Measurements from ENCODE around the gene GCK. TPM values are rescaled to one million over a fixed set of nuclear protein-coding genes. Genes with fewer than 3 reads are reported as not detected.
"Not testable (repeated sequence)": the region's sequence is repeated elsewhere in the genome, so short reads cannot be mapped to it uniquely, and the experiment has no call there.

Gene GCK
- polyA plus RNA-seq, 1 donor = 5.0 TPM

DNA sequence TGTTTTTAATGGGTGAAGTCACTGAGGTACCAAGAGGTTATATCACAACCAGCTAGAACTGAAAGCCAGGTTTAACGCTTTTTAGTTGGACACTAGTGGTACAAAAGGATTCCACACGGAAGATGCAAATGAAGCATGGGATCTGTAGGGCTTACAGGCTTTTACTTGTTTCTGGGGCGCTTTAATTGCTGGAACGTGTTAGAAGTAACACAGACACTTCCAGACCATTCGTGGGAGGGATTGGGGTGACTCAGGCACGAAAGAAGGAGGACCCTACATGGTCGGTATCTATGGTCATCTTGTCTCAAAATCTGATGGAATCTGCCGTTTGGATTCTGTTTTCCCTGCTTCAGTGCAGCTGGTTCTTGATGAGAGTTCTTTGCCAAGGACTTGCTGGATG lies 12.6 kb upstream of the GCK start:
- no peak for DNase-seq (ENCODE audit: low read depth)

DNA sequence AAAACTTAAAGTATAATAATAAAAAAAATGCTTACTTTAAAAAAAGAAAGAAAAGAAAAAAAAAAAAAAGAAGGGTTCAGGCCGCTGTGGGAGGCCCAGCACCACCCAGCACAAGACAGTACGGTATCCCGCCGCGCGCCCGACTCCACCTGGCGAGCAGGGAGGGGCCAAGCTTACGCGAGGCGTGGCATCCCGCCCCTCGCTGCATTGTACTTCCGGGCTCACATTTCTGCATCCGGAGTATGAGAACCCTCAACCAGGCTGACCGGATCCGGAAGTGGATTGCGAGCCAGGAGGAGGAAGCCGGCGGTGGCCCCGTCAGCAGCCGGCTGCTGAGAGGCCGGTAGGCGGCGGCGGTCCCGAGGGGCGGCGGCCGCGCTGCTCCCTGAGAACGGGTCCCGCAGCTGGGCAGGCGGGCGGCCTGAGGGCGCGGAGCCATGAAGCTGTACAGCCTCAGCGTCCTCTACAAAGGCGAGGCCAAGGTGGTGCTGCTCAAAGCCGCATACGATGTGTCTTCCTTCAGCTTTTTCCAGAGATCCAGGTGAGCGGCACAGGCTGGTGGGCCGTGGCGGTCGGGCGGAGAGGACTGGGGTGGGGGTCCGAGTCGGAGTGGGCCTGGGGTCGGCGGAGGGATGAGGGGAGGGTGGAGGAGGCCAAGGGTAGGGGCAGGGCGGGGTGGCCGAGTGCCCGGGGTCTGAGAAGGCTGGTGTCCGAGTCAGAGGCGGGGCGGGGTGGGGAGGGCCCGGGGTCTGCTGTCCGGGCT lies 11.6 kb upstream of the GCK start, which contains the start of gene YKT6:
Gene YKT6, plus strand, starts transcription at position 280 of the 763 bp plus-strand sequence. Its CDS starts 158 bp downstream, at position 438.
- peak; percentile 77 for DNase-seq (ENCODE audit: low read depth)

DNA sequence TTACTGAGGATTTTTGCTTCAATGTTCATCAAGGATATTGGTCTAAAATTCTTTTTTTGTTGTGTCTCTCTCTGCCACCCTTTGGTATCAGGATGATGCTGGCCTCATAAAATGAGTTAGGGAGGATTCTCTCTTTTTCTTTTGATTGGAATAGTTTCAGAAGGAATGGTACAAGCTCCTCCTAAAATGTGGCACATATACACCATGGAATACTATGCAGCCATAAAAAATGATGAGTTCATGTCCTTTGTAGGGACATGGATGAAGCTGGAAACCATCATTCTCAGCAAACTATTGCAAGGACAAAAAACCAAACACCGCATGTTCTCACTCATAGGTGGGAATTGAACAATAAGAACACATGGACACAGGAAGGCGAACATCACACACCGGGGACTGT lies 10.9 kb upstream of the GCK start:
- not testable (repeated sequence) for DNase-seq (ENCODE audit: low read depth)

DNA sequence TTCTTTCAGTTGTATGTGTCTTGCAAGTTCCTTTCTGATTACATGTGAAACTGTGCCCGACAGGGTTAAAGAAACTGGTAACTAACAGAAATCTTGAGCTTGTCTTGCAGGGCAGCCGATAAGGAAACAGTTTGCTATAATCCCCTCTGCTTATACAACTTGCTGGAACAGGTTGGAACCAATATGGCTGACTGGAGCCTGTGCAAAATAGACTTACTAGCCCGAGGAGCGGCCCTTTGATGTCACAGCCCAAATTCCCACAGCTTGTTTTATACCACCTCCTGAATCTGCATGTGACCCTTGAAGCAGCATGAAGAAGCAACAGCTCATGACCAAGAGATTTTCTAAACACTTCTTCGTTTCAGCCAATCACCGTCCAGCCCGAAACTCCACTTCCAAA lies 8.2 kb upstream of the GCK start:
- no peak for DNase-seq (ENCODE audit: low read depth)

DNA sequence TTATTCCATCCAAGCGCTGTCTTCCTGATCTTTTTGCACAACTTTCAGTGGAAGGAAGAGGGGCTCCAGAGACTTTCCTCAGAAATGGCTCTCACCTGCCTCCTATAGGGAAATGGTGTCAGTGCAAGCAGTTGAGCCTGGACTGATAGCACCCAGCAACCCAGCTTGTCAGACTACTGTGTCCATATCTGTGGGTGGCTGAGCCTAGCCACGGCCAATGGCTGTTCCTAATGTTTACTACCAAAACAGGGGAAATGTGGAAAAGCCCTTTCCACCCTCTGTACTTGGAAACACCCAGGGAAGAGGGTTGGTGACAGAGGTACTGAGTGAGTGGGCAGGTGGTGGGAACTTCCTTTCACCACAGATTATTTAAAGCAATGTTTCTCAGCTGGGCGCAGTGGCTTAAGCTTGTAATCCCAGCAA lies 7.2 kb upstream of the GCK start:
- no peak for DNase-seq (ENCODE audit: low read depth)

DNA sequence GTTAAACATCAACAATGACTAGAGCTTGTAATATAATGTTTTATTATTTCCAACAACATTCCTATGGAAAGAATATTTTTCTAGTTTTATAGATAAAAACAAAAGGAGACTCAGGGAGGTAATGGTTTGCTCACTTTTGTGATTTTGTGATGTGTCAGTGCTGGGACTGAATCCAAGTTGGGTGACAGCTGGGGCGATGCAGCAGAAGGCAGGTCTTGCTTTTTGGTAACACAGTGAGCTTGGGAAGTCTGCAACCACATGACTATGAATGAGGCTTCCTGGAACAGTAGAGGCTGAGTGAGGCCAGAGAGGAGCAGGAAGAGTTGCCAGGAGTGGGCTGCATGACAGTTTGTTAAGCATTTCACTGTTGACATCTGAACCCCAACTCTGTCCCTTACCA lies 6.7 kb upstream of the GCK start:
- DNase-seq (ENCODE audit: low read depth) = no peak

DNA sequence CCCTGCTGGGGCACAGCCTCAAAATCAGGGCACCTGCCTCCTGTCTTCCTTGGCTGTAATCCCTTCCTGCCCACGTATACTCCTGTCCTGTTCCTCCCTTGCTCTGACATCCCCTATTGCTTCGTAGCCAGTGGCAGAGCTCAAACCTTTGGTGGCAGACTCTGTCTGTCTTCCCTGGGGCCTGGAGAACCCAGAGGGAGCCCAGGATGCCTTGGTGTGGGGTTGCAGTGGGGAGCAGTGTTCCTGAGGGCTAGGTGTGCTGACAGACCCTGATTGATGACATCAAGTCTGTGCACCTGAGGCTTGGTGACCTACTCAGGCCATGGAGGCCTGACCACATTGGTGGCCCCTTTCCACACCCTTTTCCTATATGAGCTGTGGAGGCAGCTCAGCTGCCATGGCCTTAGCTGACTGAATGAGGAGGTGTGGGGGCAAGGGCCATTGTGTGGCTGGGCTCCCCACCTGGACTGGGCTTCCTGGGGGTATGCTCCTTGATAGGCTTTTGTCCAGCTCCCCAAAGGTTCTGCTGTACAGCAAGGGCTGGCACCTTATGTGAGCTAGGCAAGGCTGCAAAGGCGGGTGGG lies 5.4 kb upstream of the GCK start:
- DNase-seq (ENCODE audit: low read depth) = no peak

DNA sequence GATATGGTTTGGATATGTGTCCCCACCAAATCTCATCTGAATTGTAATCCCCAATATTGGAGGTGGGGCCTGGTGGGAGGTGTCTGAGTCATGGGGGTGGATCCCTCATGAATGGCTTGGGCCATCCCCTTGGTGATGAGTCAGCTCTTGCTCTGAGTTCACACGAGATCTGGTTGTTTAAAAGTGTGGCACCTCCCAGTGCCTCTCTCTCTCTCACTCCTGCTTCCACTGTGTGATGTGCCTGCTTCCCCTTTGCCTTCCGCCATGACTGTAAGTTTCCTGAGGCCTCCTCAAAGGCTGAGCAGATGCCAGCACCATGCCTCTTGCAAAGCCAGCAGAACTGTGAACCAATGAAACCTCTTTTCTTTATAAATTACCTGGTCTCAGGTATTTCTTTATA lies 4.8 kb upstream of the GCK start:
- DNase-seq (ENCODE audit: low read depth) = no peak

DNA sequence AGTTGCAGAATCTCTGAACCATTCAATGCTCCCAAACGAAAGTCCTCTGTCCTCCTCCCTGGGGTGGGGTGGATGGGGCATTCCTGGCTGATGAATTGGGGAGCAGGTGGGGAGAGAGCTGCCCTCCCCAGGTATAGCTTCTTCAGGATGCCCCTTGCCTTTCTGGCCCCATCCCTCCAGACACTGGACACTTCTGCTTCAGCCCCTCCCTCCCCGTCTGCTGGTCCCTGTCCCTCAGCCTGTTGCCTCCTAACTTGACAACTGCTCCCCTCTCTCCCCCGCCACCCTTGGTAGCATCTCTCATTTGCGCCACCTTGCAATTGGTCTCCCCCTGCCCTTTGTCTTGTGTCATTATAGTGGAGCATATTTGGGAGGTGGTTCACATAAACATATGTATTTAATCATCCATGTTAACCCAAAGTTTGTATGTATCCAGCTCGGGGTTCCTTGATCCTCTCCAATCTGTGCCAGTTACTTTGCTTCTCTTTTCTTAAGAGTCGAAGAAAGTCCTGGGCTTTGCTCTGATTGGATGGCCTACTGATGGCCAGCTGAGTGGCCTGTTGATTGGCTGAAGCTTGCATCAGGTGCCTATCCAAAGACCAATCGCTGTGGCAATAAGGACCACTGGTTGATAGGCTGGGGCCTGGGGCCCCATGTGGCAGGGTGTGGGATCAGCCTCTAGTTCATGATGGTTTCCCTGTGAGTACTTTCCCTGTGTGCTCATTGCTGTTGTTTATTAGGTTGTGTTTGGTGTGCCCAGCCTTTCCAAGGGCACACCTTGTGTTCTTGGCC lies 4.0 kb upstream of the GCK start:
- DNase-seq (ENCODE audit: low read depth) = no peak

DNA sequence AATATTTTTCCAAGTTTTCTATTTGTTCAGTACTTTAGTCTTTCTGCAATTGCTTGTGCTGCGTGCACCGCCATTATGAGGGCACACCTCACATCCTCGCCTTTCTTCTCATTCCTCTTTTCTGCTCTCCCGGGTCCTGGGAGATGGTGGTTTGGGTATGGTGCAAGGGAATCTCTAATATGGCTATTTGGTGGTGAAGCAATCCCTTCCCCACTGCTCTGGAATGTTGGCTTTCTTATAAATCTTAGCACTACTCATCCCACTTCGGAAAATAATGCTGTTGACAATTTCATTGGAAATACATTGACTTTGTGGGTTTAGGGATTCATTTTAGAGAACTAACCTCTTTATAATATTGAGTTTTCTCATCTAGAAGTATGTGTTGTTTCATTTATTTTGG lies 1.9 kb upstream of the GCK start:
- no peak for DNase-seq (ENCODE audit: low read depth)

DNA sequence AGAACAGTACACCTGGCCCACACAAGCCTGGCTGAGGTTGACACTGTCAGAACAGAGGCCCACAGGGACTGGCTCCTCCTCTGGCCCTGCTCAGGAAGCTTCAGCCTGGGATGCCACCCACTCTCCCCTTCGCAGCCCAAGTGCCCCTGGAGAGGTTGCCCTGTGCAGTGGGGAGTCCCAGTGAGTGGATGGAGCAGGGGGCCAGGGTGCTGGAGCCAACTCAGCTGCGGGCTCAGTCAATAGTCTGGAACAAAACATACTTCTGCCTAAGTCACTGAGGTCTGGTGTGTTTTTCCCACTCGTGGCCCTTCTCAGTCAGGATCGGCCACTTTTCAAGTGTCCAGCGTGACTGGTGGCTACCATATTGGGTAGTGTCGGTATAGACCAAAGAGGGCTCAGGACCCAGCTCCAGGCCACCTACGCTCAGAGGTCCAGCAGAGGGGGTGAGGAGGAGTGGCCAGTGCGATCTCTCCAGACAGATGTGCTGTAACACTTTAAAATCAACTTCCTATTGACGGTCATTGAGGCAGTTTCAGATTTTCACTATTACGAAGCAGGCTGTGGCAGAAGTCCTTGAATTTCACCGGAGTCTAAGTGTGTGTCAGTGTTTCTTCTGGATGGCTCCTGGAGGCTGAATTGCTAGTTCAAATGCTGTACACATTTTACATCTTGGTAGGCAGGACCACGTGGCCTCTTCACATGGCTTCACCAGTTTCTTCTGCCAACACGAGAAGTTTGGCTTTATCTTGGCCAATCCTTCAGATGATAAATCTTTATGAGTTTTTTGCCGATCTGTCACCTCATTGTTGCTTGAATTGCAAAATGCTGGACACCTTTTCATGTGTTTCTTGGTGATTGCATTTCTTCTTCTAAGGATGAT lies 994 bp upstream of the GCK start:
- DNase-seq (ENCODE audit: low read depth) = no peak

DNA sequence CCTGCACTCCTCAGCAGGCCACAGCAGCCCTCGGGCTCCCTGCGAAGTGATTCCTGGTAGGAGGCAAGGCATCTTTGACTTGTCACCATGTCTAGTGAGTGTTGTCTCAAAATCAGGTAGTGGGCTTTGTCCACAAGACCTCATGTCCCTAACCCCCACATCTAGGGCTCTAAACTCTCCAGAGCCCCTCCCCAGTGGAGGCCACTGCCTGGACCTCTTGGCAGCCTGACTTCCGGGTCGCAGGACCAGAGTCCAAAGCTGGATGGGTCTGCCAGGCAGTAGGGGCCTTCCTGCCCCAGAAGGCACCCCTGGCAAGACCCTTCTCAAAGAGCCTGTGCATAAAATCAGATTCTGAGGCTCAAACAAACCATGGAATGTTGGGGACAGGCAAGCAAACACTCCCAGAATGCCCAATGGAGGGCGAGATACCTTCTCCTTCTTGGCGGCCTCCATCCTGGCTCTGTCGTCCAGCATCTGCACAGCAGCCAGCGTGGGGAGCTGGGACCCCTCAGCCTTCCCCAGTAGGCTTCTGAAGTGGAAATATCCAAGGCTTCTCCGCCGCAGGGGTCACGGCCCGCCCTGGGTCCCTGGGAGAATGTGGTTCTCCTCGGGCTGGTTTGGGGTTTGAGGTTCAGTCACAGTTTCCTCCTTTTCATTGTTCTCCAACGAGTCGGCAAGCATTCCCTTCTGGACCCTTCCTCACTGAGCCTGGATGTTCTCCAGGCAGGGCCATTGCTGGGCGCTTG lies 586 bp downstream of the GCK start:
- no peak for DNase-seq (ENCODE audit: low read depth)

DNA sequence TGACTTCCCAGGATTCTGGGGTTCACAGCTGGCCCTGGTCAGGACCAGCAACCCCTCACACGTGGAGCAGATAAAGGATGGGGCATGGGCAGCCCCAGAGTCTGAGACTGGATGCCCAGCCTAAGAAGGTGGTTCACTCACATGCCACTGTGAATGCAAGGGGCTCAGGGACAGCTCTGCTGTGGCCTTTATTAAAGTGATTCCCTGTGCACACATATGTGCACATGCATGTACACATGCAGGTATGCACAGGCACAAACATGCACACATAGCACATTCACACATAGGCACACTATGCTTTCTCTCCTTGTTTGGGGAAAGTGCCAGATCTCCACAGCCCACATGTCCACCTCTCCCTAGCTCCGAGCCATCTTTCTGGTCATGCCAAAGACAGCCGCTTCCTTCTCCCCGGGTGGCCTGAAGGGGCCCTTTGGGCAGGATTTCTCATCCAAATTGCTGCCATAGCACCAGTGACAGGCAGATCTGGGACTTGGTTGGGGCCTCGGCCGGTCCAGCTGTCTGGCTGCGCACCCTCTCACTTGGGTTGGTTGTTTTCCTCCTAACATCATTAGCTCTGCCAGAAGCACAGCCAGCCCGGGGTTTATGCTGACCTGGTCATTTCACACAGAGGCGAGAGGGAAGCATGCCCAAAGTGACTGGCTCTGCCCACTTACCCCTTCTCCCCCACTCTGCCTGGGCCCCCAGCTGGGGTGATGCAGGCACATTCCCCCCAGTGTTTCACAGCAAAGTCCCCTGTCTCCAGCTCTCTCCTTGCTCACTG lies 1.4 kb downstream of the GCK start:
- DNase-seq (ENCODE audit: low read depth) = no peak

DNA sequence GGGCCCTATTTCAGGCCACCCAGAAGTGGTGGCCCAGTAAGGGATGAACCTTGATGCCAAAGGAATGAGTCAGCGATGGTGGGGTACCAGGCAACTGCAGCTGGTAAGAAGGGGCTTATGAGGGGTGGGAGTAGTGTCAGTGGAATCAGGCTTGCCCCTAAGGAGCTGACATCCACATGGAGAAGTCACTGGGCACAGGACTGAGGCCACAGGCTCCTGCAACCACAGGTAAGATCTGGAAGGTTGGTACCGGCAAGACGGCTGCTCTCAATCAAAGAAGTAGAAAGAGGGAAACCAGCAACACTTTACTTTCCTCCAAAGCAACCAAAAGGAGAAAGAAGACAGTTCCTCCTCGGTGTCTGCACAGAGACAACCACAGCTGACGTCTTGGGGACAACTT lies 2.5 kb downstream of the GCK start:
- DNase-seq (ENCODE audit: low read depth) = no peak

DNA sequence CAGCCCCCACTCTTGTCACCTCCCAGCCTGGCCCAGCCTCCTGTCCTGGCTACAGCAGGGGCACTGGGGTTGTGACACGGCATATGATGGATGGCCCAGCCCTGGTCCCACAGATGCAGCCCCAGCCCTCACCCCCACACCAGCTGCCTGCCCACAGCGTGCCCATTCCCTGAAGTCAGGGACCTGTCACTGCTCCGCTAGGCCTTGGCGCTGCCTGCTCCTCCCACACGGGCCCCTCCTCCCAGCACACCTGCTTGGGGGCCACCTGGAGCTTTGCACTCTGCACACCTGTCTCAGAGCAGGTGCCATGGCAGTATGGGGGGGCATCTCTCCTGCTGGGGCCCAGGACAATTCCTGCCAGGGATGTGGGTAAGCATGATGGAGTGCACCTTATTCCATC lies 3.5 kb downstream of the GCK start:
- DNase-seq (ENCODE audit: low read depth) = no peak

DNA sequence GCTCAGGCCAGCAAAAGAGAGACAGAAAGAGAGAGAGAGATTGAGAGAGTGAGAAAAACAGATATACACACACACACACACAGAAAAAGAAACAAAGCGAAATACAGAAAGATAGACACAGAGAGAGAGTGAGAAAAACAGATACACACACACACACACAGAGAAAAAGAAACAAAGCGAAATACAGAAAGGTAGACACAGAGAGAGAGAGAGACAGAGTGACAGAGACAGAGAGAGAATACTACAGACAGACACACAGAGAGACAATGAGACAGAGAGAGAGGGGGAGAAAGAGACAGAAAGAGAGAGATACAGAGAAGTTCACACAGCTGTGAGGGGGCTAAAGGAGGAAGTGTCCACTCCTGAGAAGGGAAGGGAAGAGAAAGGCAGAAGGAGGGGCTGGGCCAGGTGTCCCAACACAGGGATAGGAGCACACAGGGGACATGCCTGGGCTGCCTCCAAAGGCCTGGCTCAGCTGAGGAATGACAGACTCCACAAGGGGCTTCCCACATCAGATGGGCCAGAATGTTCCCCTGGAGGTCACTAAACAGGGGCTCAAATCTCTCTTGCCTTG lies 4.3 kb downstream of the GCK start:
- no peak for DNase-seq (ENCODE audit: low read depth)

DNA sequence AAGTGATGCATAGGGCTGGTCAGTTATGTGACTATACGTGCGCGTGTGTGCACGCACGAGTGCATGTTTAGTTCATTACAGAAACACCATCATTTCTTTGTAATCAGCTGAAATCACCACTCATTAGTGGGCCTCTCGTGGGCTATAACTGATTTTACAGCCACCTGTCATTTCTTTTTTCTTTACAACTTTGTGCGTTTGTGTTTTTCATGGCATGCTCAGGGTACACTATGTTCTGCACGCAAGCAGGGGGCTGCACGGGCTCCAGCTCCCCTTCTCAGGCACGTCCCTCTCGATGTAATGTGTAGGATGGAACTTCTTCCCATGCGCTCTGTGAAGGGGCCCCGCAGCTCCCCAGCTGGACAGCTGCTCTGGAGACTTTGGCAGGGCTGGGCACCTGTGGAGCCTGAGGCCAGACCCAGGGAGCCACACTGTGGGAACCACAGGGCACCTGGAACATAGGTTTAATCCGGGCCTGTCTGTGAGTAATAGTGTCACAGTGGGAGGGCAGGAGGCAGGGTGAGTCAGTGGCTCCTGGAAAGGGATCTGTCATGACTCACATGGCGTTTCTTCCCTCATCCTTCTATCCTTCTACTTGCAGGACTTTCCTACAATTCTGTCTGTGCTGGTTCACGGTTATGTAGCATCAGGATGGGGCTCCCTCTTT lies 4.9 kb downstream of the GCK start:
- no peak for DNase-seq (ENCODE audit: low read depth)

DNA sequence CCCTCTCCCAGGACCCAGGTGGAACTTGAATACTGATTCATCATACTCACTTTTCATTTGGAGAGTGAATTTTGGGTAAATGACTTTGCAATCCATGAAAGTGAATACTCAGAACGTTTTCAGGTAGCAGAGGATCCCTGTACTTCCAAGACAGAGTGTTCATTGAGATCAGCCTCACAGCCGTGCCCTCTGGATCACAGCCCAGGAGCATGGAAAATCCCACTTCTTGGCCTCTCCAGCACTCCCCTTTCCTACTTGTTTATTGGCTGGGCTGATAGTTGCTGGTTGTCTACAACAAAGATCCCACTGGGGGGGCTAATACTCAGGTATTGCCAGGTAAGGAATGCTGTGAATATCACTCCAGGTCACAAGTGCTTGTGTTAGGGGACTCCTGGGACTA lies 5.9 kb downstream of the GCK start:
- DNase-seq (ENCODE audit: low read depth) = no peak

DNA sequence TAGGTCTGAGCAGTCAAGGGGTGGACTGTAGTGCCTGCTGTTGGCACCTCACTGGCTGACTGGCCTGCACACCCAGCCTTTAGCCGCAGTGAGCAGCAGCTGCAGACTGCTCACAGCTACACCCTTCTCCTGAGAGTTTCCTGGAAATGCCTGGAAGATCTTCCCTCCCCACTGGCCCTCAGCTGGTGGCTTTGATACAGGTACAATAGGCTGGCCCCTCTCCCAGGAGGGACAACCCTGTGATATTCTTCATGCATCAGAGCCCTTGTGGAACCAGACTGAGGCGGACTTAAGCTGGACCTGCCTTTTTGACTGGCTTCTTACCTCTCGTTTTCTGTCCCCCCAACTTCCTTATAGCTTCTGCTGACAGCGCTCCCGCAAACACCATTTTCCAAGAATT lies 6.4 kb downstream of the GCK start:
- DNase-seq (ENCODE audit: low read depth) = no peak

All from forelimb muscle (tissue), 1 donor.